Neural progenitor cell (in vitro differentiated cells): ENCODE data around the gene SLC25A29.

Experiments used
- EZH2 ChIP-seq: fragments of 200-600 bp; sonication (generic); IDR thresholded peaks from 2 replicates; pipeline ENCODE4 v1.6.1; 2017; ENCODE audit warnings: antibody characterized with exemption, mild to moderate bottlenecking, moderate library complexity
- TF ChIP-seq, protein P1 (sequence below): fragments of 200-600 bp; sonication (generic); IDR thresholded peaks from 2 replicates; pipeline ENCODE4 v1.5.1; 2017; ENCODE audit warnings: antibody characterized with exemption, mild to moderate bottlenecking

DNA sequence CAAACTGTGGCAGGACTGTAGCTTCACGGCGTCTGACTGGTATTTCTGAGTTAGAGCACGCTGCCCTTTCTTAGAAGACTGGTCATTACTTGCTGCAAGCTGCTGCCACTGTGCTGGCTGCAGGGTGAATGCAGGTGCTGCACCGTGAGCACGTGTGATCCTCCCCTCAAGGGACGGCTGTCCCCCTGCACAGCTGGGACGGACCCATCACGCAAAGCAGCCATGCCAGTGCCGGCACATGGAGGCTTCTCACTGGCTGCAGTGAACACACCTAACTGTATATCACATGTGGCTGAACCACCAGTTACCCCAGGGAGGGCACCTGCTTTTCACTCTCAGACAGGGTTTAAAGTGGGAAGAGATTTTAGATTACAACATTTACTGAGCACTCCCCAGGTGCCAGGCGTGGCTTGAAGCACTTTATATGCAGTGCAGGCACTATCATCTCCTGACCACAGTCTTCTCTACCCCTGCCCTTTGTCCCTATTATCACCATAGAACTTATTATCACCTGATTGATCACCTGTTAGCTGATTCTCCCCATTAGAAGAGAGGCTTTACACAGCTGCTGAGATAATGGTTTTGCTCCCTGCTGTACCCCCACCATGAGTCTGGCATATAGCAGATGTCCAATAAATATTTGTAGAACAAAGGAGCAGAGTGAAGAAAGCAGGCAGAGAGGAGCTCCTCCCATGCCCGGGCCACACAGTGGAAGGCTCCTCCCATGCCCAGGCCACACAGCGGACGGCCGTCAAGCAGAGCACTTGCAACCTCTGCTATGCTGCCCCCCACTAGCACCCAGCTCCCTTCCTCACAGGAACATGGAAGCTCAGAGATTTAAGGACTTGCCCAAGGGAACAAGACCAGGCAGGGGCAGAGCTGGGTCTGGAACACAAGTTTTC is 42.8 kb upstream of the SLC25A29 start:
- TF ChIP-seq, protein P1, sequence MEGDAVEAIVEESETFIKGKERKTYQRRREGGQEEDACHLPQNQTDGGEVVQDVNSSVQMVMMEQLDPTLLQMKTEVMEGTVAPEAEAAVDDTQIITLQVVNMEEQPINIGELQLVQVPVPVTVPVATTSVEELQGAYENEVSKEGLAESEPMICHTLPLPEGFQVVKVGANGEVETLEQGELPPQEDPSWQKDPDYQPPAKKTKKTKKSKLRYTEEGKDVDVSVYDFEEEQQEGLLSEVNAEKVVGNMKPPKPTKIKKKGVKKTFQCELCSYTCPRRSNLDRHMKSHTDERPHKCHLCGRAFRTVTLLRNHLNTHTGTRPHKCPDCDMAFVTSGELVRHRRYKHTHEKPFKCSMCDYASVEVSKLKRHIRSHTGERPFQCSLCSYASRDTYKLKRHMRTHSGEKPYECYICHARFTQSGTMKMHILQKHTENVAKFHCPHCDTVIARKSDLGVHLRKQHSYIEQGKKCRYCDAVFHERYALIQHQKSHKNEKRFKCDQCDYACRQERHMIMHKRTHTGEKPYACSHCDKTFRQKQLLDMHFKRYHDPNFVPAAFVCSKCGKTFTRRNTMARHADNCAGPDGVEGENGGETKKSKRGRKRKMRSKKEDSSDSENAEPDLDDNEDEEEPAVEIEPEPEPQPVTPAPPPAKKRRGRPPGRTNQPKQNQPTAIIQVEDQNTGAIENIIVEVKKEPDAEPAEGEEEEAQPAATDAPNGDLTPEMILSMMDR, result no peak
- no peak for TF ChIP-seq EZH2
